Gastroesophageal sphincter (tissue), 4 donors: ENCODE data around the gene LRRK2. TPM values are rescaled to one million over a fixed set of nuclear protein-coding genes. Genes with fewer than 3 reads are reported as not detected.
A peak's percentile ranks its signal among the peaks of the same experiment; 100 is the strongest.

Source experiments
- ATAC-seq: fragments of 150-250 bp; one replicate; pipeline ENCODE4 v1.9.1; 2016; ENCODE audit warnings: mild to moderate bottlenecking, moderate library complexity
- H3K27ac ChIP-seq, 4 donors: fragments of 200-600 bp; sonication (generic) in 3 of 4; 1 replicate in 3 of 4; 2 replicates in 1 of 4; pipeline ENCODE4 v1.5.1; 2016 to 2019
- H3K27me3 ChIP-seq: fragments of 200-600 bp; sonication (generic); one replicate; pipeline ENCODE4 v1.5.1; 2019
- H3K36me3 ChIP-seq, 2 donors: fragments of 200-600 bp; sonication (generic); one replicate each; pipeline ENCODE4 v1.5.1; 2019; ENCODE audit warnings: control low read depth in 1 of 2
- H3K4me1 ChIP-seq, 3 donors: fragments of 200-600 bp; sonication (generic); 1 replicate in 2 of 3; 2 replicates in 1 of 3; pipeline ENCODE4 v1.5.1; 2016 to 2019; ENCODE audit warnings: control low read depth in 2 of 3
- H3K4me3 ChIP-seq, 2 donors: fragments of 200-600 bp; sonication (generic); one replicate each; pipeline ENCODE4 v1.5.1; 2019; ENCODE audit warnings: mild to moderate bottlenecking in 1 of 2, moderate library complexity in 1 of 2
- H3K9me3 ChIP-seq, 3 donors: fragments of 200-600 bp; sonication (generic); one replicate each; pipeline ENCODE4 v1.5.1; 2017 to 2019; ENCODE audit warnings: control low read depth in 2 of 3
- CTCF ChIP-seq, 4 experiments: fragments of 200-600 bp in 2 of 4; fragments of 450-650 bp in 2 of 4; sonication (generic) in 1 of 4; IDR thresholded peaks; one replicate each; pipeline ENCODE4 v1.5.1; 2017 to 2019; ENCODE audit warnings: antibody characterized with exemption in 4 of 4, mild to moderate bottlenecking in 2 of 4, moderate library complexity in 2 of 4
- EP300 ChIP-seq: sonication (generic); formaldehyde crosslinking; IDR thresholded peaks from one replicate; pipeline ENCODE4 v1.6.1; 2017; ENCODE audit warnings: antibody characterized with exemption, mild to moderate bottlenecking
- POLR2A ChIP-seq, 2 donors: fragments of 450-650 bp; IDR thresholded peaks; one replicate each; pipeline ENCODE4 v1.6.1; 2017; ENCODE audit warnings: antibody characterized with exemption in 2 of 2, mild to moderate bottlenecking in 2 of 2, moderate library complexity in 1 of 2
- POLR2AphosphoS5 ChIP-seq: sonication (generic); formaldehyde crosslinking; IDR thresholded peaks from one replicate; pipeline ENCODE4 v1.6.1; 2017; ENCODE audit warnings: antibody characterized with exemption
- WGBS, 2 donors: methylation state at CpG; one replicate each; pipeline ENCODE4 v1.1.5; 2018; ENCODE audit warnings: low coverage in 1 of 2; 5-methylcytosine and 5-hydroxymethylcytosine counted together
- total RNA-seq, 4 donors: library from RNA; depleted of rRNA; stranded (reverse); fragments of >200 nt; gene quantifications; one replicate each; pipeline ENCODE4 v1.1.0, GENCODE V29; 2016

LRRK2 gene
- total RNA-seq, 4 donors from 2014 or later: 22.7 to 35.2 (median 29.3) TPM

GRCh38 chr12:40226705-40227104 is 1.9 kb downstream of the LRRK2 start:
- H3K36me3 ChIP-seq: peaks cover 0 to under 1% of the 10 kb centered on the region in 2 donors
- TF ChIP-seq EP300 (no peak), POLR2AphosphoS5 (peak; percentile 62)
- H3K4me3 ChIP-seq: peak overlapping the region; percentile 72 to 79
- 0 to 2% methylated on average over 2 to 4 of the region's 4 CpGs for WGBS, 2 donors
- H3K27me3 ChIP-seq: no peaks in the 10 kb centered on the region
- ATAC-seq: peak; percentile 77
- peak overlapping the region; percentile 87 to 98 (median 94) for H3K27ac ChIP-seq
- peaks cover 4 to 48% (median 5%) of the 10 kb centered on the region in 3 donors for H3K4me1 ChIP-seq
- H3K9me3 ChIP-seq: no peaks in the 10 kb centered on the region

GRCh38 chr12:40227447-40227846 is 2.6 kb downstream of the LRRK2 start:
- ATAC-seq: no peak
- Histone ChIP-seq H3K36me3 (peaks cover 0 to 8% of the 10 kb centered on the region in 2 donors), H3K4me1 (peaks cover 4 to 48% (median 5%) of the 10 kb centered on the region in 3 donors), H3K27ac (peak overlapping the region in 3 of 4 donors; percentile 94 to 98 (median 95)), H3K9me3 (no peaks in the 10 kb centered on the region), H3K4me3 (peak overlapping the region in 1 of 2 donors; percentile 72), H3K27me3 (no peaks in the 10 kb centered on the region)
- 100% methylated on average over 1 of the region's 1 CpG; no CpG with 5 or more reads in 1 of the 2 donors for WGBS, 2 donors
- TF ChIP-seq CTCF (IDR thresholded peaks at IDR 0.05) (no peak), EP300 (no peak), POLR2AphosphoS5 (no peak), POLR2A (IDR thresholded peaks at IDR 0.05) (no peak)

- 52 to 68% methylated on average over 3 of the region's 3 CpGs for WGBS, 2 donors
- Histone ChIP-seq H3K36me3 (peaks cover 0 to 19% of the 10 kb centered on the region in 2 donors), H3K4me1 (peaks cover under 1 to 37% (median 5%) of the 10 kb centered on the region in 3 donors), H3K4me3 (no peak overlapping the region), H3K27ac (no peak overlapping the region), H3K27me3 (no peaks in the 10 kb centered on the region), H3K9me3 (no peaks in the 10 kb centered on the region)
- TF ChIP-seq POLR2AphosphoS5 (no peak), EP300 (no peak), CTCF (IDR thresholded peaks at IDR 0.05) (no peak), POLR2A (IDR thresholded peaks at IDR 0.05) (no peak)
- ATAC-seq: no peak
Measured at GRCh38 chr12:40228727-40229126, 3.9 kb downstream of the LRRK2 start.

- H3K4me1 ChIP-seq: peaks cover 0 to 33% (median 5%) of the 10 kb centered on the region in 3 donors
- H3K36me3 ChIP-seq: peaks cover 0 to 30% of the 10 kb centered on the region in 2 donors
- H3K9me3 ChIP-seq: no peaks in the 10 kb centered on the region
- no peak for ATAC-seq
- WGBS, 2 donors: 65 to 79% methylated on average over 9 to 10 of the region's 10 CpGs
- H3K27me3 ChIP-seq: no peaks in the 10 kb centered on the region
- H3K4me3 ChIP-seq: no peak overlapping the region
- H3K27ac ChIP-seq: no peak overlapping the region
- TF ChIP-seq POLR2A (IDR thresholded peaks at IDR 0.05) (no peak), CTCF (IDR thresholded peaks at IDR 0.05) (no peak), EP300 (no peak), POLR2AphosphoS5 (no peak)
Measured at GRCh38 chr12:40229690-40230651, 5.2 kb downstream of the LRRK2 start.

GRCh38 chr12:40232602-40233001 is 7.8 kb downstream of the LRRK2 start:
- no peaks in the 10 kb centered on the region for H3K27me3 ChIP-seq
- no peak for ATAC-seq
- TF ChIP-seq EP300 (no peak), POLR2AphosphoS5 (no peak), CTCF (IDR thresholded peaks at IDR 0.05) (no peak), POLR2A (IDR thresholded peaks at IDR 0.05) (no peak)
- H3K4me1 ChIP-seq: peaks cover 0 to 22% (median 5%) of the 10 kb centered on the region in 3 donors
- no peaks in the 10 kb centered on the region for H3K9me3 ChIP-seq
- WGBS, 2 donors: 69 to 100% methylated on average over 1 of the region's 1 CpG
- no peak overlapping the region for H3K4me3 ChIP-seq
- peaks cover 0 to 50% of the 10 kb centered on the region in 2 donors for H3K36me3 ChIP-seq
- H3K27ac ChIP-seq: no peak overlapping the region
